Thoracic aorta (tissue), 2 donors: ENCODE results near the gene MPIG6B. TPM values are rescaled to one million over a fixed set of nuclear protein-coding genes. Genes with fewer than 3 reads are reported as not detected.

ENCODE experiments used
- ATAC-seq: fragments of 150-250 bp; one replicate; pipeline ENCODE4 v1.8.0; 2017; ENCODE audit warnings: low read depth; ENCODE audit not compliant: insufficient number of reproducible peaks, low FRiP score
- DNase-seq: peaks from one replicate; pipeline ENCODE4 v3.0.0-alpha.2; 2020; ENCODE audit warnings: low spot score
- H3K27ac ChIP-seq, 2 donors: fragments of 200-600 bp; sonication (generic); 1 replicate in 1 of 2; 2 replicates in 1 of 2; pipeline ENCODE4 v1.5.1; 2016; ENCODE audit warnings: mild to moderate bottlenecking in 2 of 2, moderate library complexity in 2 of 2
- H3K27me3 ChIP-seq: fragments of 200-600 bp; sonication (generic); replicated peaks from 2 replicates; pipeline ENCODE4 v1.6.0; 2016; ENCODE audit warnings: mild to moderate bottlenecking; ENCODE audit not compliant: insufficient read depth
- H3K36me3 ChIP-seq: fragments of 200-600 bp; sonication (generic); one replicate; pipeline ENCODE4 v1.5.1; 2016
- H3K4me1 ChIP-seq, 2 donors: fragments of 200-600 bp; sonication (generic); 1 replicate in 1 of 2; 2 replicates in 1 of 2; pipeline versions ENCODE4 v1.5.1 to v1.6.0; 2016; ENCODE audit warnings: low read depth in 2 of 2, mild to moderate bottlenecking in 1 of 2; ENCODE audit not compliant: control insufficient read depth in 1 of 2
- H3K4me3 ChIP-seq: fragments of 200-600 bp; sonication (generic); 2 replicates; pipeline ENCODE4 v1.5.1; 2016; ENCODE audit warnings: mild to moderate bottlenecking
- H3K9me3 ChIP-seq: fragments of 200-600 bp; sonication (generic); 2 replicates; pipeline ENCODE4 v1.5.1; 2016
- total RNA-seq, 2 donors: library from RNA; depleted of rRNA; stranded (reverse); fragments of >200 nt; gene quantifications; one replicate each; pipeline versions ENCODE4 v1.1.0 to v1.2.3, GENCODE V29; 2016
- TF ChIP-seq, protein P1 (sequence below): fragments of 200-600 bp; sonication (generic); IDR thresholded peaks from one replicate; pipeline ENCODE4 v1.5.1; 2019; ENCODE audit warnings: antibody characterized with exemption

The MPIG6B gene
- total RNA-seq, 2 donors from 2014 or later, result not detected

DNA sequence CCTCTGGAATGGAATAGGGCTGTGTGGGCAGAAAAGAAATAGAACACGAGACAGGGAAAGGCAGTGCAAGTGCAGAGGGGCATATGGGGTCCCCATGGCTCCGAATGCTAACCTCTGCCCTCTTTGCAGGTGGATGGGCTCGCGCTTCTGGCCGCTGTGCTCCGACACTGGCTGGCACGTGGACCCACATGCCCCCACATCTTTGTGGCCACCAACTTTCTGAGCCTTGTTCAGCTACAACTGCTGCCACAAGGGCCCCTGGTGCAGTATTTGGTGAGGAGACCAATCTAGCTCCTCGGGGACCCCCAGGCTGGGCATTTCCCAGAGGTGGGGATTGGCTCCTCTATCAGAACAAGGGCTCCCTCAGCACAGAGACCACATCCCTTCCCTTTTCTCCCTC is 38.2 kb downstream of the MPIG6B start:
- no peaks in the 10 kb centered on the region for H3K27me3 ChIP-seq
- no peak overlapping the region for H3K27ac ChIP-seq
- H3K4me3 ChIP-seq, result no peak overlapping the region
- no peak for DNase-seq
- H3K9me3 ChIP-seq, result no peaks in the 10 kb centered on the region
- ATAC-seq, result no peak
- peaks cover 1 to 5% of the 10 kb centered on the region in 2 donors for H3K4me1 ChIP-seq
- no peaks in the 10 kb centered on the region for H3K36me3 ChIP-seq
- TF ChIP-seq, protein P1, sequence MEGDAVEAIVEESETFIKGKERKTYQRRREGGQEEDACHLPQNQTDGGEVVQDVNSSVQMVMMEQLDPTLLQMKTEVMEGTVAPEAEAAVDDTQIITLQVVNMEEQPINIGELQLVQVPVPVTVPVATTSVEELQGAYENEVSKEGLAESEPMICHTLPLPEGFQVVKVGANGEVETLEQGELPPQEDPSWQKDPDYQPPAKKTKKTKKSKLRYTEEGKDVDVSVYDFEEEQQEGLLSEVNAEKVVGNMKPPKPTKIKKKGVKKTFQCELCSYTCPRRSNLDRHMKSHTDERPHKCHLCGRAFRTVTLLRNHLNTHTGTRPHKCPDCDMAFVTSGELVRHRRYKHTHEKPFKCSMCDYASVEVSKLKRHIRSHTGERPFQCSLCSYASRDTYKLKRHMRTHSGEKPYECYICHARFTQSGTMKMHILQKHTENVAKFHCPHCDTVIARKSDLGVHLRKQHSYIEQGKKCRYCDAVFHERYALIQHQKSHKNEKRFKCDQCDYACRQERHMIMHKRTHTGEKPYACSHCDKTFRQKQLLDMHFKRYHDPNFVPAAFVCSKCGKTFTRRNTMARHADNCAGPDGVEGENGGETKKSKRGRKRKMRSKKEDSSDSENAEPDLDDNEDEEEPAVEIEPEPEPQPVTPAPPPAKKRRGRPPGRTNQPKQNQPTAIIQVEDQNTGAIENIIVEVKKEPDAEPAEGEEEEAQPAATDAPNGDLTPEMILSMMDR, result no peak

DNA sequence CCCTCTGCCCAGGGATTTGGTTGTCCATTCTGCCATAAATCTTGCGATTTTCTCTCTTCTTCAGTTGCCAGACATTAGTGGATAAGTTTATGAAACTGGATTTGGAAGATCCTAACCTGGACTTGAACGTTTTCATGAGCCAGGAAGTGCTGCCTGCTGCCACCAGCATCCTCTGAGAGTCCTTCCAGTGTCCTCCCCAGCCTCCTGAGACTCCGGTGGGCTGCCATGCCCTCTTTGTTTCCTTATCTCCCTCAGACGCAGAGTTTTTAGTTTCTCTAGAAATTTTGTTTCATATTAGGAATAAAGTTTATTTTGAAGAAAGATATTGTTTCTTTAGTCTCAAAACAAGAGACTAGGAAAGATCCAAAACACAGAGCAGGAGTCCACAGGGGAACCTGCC is 39.2 kb downstream of the MPIG6B start, which contains the start of gene SAPCD1:
Gene SAPCD1, plus strand, starts transcription at position 301 of the 400 bp plus-strand sequence. CDS start 399 bp downstream, outside the sequence.
- DNase-seq (no peak), ATAC-seq (no peak)
- no peak within 1 kb of the TSS for H3K4me3 ChIP-seq
- peaks cover 2 to 8% of the 10 kb centered on the region in 2 donors for H3K4me1 ChIP-seq
- TF ChIP-seq, protein P1, result no peak
- H3K9me3 ChIP-seq, result no peaks in the 10 kb centered on the region
- no peaks in the 10 kb centered on the region for H3K36me3 ChIP-seq
- H3K27me3 ChIP-seq, result no peaks in the 10 kb centered on the region
- no peak within 1 kb of the TSS for H3K27ac ChIP-seq

DNA sequence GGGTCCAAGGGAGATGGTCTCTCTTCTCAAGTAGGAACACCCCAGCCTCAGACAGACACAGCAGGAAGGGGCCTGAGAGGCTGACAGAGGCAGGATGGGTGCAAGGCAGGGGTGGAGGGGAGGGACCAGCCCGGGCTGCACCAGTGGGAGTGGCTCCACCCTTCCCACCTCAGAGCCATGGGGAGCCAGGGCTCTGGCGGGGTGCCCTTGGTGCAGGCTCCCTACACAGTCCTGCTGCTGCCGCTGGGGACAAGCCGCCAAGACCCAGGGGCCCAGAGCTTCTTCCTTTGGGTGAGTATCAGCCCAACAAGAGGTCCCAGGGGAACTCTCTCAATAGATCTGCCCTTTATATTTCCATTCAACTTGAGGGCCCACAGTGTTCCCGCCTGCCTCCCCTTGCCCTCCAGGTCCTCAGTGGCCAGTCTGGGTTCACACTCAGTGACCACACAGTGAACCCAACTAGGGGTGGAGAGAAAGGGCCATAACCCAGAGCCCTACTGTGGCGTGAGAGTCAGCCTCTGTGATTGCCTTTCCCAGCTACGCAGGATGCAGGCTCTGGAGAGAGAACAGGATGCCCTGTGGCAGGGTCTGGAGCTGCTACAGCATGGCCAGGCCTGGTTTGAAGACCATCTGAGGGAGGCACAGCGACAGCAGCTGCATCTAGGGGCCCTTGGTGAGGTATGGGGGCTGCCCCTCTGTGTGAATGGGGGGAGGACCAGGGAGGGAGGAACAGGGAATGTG is 39.9 kb downstream of the MPIG6B start:
- H3K36me3 ChIP-seq, result no peaks in the 10 kb centered on the region
- peaks cover 2 to 8% of the 10 kb centered on the region in 2 donors for H3K4me1 ChIP-seq
- ATAC-seq (no peak), DNase-seq (no peak)
- no peak overlapping the region for H3K27ac ChIP-seq
- H3K9me3 ChIP-seq, result no peaks in the 10 kb centered on the region
- no peak overlapping the region for H3K4me3 ChIP-seq
- TF ChIP-seq, protein P1, result no peak
- no peaks in the 10 kb centered on the region for H3K27me3 ChIP-seq

DNA sequence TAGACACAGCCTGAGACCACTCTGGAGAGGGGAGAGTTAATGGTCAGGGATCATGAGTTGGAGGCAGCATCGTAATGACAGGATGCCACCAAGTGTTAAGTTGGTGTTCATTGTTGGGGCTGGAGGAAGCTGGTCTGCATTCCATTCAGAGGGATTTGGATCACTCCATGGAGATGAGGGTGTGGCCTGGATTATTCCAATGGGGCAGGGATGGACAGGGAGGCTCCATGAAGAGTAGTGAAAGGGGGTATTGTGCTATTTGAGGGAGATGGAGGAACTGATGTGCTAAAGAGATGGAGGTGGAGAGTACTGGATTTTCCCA is 40.4 kb downstream of the MPIG6B start:
- no peak for ATAC-seq
- DNase-seq, result no peak

DNA sequence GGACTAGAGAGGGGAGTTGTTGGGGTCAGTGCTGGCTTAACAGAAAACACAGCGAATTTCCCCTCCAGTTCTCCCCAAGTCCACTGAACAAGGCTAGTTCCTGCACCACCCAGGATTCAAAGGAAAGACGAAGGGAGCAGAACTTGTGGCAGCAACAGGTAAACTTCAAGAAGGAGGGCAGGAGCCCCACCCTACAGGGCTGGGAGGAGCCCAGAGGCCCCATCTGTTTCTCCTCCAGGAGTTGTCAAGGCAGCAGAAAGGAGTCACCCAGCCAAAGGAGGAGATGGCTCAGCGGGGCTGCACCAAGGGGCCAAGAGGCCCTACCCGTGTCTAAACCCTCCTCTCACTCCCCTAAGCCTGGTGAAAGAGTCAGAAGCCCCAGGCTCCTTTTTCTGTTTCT is 41.0 kb downstream of the MPIG6B start:
- Histone ChIP-seq H3K9me3 (no peaks in the 10 kb centered on the region), H3K27me3 (no peaks in the 10 kb centered on the region), H3K4me3 (no peak overlapping the region), H3K4me1 (peaks cover 2 to 8% of the 10 kb centered on the region in 2 donors), H3K27ac (no peak overlapping the region), H3K36me3 (no peaks in the 10 kb centered on the region)
- TF ChIP-seq, protein P1, result no peak
- ATAC-seq, result no peak
- no peak for DNase-seq

More for the DNA sequence above, 40.4 kb downstream of the MPIG6B start:
- Histone ChIP-seq H3K4me3 (no peak overlapping the region), H3K9me3 (no peaks in the 10 kb centered on the region), H3K27me3 (no peaks in the 10 kb centered on the region), H3K4me1 (peaks cover 2 to 8% of the 10 kb centered on the region in 2 donors), H3K36me3 (no peaks in the 10 kb centered on the region), H3K27ac (no peak overlapping the region)
- TF ChIP-seq, protein P1, result no peak
